Tongue (tissue), 3 donors: ENCODE measurements around the gene AGRN. TPM values are rescaled to one million over a fixed set of nuclear protein-coding genes. Genes with fewer than 3 reads are reported as not detected.
"Not testable (repeated sequence)": the region's sequence is repeated elsewhere in the genome, so short reads cannot be mapped to it uniquely, and the experiment has no call there.

ENCODE experiments used
- DNase-seq: peaks from one replicate; pipeline ENCODE4 v3.0.0-alpha.2; 2015
- small RNA-seq: library from RNA; depleted of rRNA; stranded (forward); fragments of <200 nt; gene quantifications from one replicate; pipeline ENCODE3, GENCODE V24; 2014; ENCODE audit warnings: low replicate concordance
- total RNA-seq: library from RNA; depleted of rRNA; stranded (reverse); fragments of >200 nt; gene quantifications from one replicate; pipeline ENCODE4 v1.2.3, GENCODE V29; 2014

AGRN gene
- total RNA-seq, 1 donor from 2014 or later: 57.2 TPM

- no peak for DNase-seq
Observed at GRCh38 chr1:1092894-1093609, 73.1 kb downstream of the AGRN start.

DNA sequence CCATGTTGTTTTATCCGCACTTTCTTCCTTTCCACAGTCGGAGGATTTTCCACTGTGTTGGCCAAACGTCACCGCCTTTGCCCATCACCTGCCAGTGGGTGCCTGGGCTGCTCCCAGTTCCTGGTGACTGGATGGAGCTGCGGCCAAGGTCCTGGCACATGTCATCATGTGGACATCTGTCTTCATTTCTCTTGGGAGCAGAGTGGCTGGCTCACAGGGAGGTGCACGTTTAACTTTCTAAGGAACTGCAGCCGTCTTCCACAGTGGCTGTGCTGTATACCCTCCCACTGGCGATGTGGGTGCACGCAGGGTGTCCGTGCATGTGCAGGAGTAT is 73.7 kb downstream of the AGRN start:
- no peak for DNase-seq

GRCh38 chr1:1094981-1095380 is 75.1 kb downstream of the AGRN start:
- DNase-seq: no peak

GRCh38 chr1:1096136-1096535 is 76.2 kb downstream of the AGRN start:
- not testable (repeated sequence) for DNase-seq

DNA sequence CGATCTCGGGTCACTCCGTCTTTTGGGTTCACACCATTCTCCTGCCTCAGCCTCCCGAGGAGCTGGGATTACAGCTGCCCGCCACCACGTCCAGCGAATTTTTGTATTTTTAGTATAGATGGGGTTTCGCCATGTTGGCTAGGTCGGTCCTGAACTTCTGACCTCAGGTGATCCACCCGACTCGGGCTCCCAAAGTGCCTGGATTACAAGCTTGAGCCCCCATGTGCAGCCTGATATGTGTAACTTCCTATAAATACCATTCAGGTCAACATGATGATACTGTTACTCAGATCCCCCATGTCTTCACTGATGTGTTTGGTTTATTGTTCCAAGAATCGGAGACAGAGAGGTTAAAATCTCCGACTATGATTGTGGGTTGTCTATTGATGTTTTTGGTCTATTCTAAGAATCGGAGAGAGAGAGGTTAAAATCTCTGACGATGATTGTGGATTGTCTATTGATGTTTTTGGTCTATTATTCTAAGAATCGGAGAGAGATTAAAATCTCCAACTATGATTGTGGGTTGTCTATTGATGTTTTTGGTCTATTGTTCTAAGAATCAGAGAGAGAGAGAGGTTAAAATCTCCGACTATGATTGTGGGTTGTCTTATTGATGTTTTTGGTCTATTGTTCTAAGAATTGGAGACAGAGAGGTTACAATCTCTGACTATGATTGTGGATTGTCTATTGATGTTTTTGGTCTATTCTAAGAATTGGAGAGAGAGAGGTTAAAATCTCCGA is 78.9 kb downstream of the AGRN start:
- DNase-seq: no peak

GRCh38 chr1:1099506-1100183 is 79.7 kb downstream of the AGRN start:
- no peak for DNase-seq

DNA sequence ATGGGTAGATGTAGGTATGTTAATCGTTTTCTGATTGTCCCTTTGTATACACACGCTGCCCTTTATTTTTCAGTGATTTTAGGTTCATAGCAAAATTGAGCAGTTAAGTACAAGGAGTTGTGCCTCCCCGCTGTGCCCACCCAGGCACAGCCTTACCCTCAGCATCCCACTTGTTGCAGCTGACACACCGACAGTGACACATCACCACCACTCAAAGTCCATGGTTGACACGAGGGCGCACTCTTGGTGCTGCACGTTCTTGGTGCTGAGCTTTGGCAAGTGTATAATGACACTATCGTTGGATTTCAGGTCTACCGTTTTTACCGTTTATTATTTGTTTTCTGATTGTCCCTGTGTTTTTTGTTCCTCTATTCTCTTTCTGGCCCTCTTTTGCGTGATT is 80.4 kb downstream of the AGRN start:
- no peak for DNase-seq

- DNase-seq: no peak
Observed at GRCh38 chr1:1101503-1101902, 81.6 kb downstream of the AGRN start.

DNA sequence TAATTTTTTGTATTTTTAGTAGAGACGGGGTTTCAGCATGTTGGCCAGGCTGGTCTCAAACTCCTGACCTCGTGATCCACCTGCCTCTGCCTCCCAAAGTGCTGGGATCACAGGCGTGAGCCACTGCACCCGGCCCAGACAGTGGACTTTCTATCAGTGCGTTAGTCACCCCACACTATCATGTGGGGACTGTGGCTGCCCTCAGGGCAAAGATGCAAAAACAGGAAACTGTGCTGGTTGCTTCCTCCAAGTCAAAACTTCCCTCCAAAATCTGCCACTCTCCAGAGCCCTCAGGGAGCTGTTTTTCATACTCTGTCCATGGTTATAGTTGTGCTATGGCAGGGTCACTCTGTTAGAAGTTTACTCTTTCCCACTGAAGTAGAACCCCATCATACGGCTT is 84.2 kb downstream of the AGRN start:
- not testable (repeated sequence) for DNase-seq

Small RNAs within 50 kb of the gene (small RNA-seq; reads per million reads assigned to genes)
- not detected for gene AL645608.3

Other genes starting within 250 kb of the AGRN start
- 6.1 TPM for gene SAMD11, start 96.2 kb upstream of the AGRN start, total RNA-seq
- 56.0 TPM for gene NOC2L, start 60.9 kb upstream of the AGRN start, total RNA-seq
- 7.5 TPM for gene KLHL17, start 59.5 kb upstream of the AGRN start, total RNA-seq
- gene PLEKHN1, start 53.6 kb upstream of the AGRN start, total RNA-seq: 6.3 TPM
- gene PERM1, start 38.0 kb upstream of the AGRN start, total RNA-seq: 38.4 TPM
- gene HES4, start 20.0 kb upstream of the AGRN start, total RNA-seq: 21.2 TPM
- gene ISG15, start 6.6 kb upstream of the AGRN start, total RNA-seq: 8.0 TPM
- 0.62 TPM for gene RNF223, start 54.2 kb downstream of the AGRN start, total RNA-seq
- 3.8 TPM for gene C1orf159, start 96.0 kb downstream of the AGRN start, total RNA-seq
- 0.41 TPM for gene TTLL10, start 153.8 kb downstream of the AGRN start, total RNA-seq
- 3.0 TPM for gene TNFRSF18, start 186.5 kb downstream of the AGRN start, total RNA-seq
- gene TNFRSF4, start 194.0 kb downstream of the AGRN start, total RNA-seq: 2.9 TPM
- gene SDF4, start 211.9 kb downstream of the AGRN start, total RNA-seq: 69.1 TPM
- 16.5 TPM for gene B3GALT6, start 212.1 kb downstream of the AGRN start, total RNA-seq
- 6.3 TPM for gene C1QTNF12, start 226.6 kb downstream of the AGRN start, total RNA-seq